ENCODE measurements around the gene MYL12A.
"Not testable (repeated sequence)": the region's sequence is repeated elsewhere in the genome, so short reads cannot be mapped to it uniquely, and the experiment has no call there.

The MYL12A gene

GRCh38 chr18:3254725-3255124 is 7.1 kb downstream of the MYL12A start:
- no peak for DNase-seq (ENCODE audit: low read depth, low spot score)

- DNase-seq (ENCODE audit: low read depth, low spot score), result no peak
Observed at GRCh38 chr18:3255611-3256165, 8.1 kb downstream of the MYL12A start.

- no peak for DNase-seq (ENCODE audit: low read depth, low spot score)
Observed at GRCh38 chr18:3256693-3257626, 9.4 kb downstream of the MYL12A start.

GRCh38 chr18:3257627-3258120 is 10.1 kb downstream of the MYL12A start:
- no peak for DNase-seq (ENCODE audit: low read depth, low spot score)

- no peak for DNase-seq (ENCODE audit: low read depth, low spot score)
Observed at GRCh38 chr18:3260995-3261372, 13.4 kb downstream of the MYL12A start.

- peak; percentile 62 for DNase-seq (ENCODE audit: low read depth, low spot score)
Observed at GRCh38 chr18:3261373-3262233, 14.0 kb downstream of the MYL12A start, which contains the start of gene MYL12B. Gene MYL12B (plus strand): TSS chr18:3262133. CDS start chr18:3272899, 10,766 bp downstream.

- DNase-seq (ENCODE audit: low read depth, low spot score), result no peak
Observed at GRCh38 chr18:3262234-3263131, 14.9 kb downstream of the MYL12A start.

- DNase-seq (ENCODE audit: low read depth, low spot score), result no peak
Observed at GRCh38 chr18:3263132-3263700, 15.6 kb downstream of the MYL12A start.

GRCh38 chr18:3264362-3264761 is 16.8 kb downstream of the MYL12A start:
- DNase-seq (ENCODE audit: low read depth, low spot score), result no peak

GRCh38 chr18:3265564-3266033 is 18.0 kb downstream of the MYL12A start:
- no peak for DNase-seq (ENCODE audit: low read depth, low spot score)

- no peak for DNase-seq (ENCODE audit: low read depth, low spot score)
Observed at GRCh38 chr18:3266062-3266608, 18.5 kb downstream of the MYL12A start.

- no peak for DNase-seq (ENCODE audit: low read depth, low spot score)
Observed at GRCh38 chr18:3268306-3268705, 20.7 kb downstream of the MYL12A start.

GRCh38 chr18:3269241-3269913 is 21.8 kb downstream of the MYL12A start:
- no peak for DNase-seq (ENCODE audit: low read depth, low spot score)

- no peak for DNase-seq (ENCODE audit: low read depth, low spot score)
Observed at GRCh38 chr18:3269914-3270299, 22.3 kb downstream of the MYL12A start.

- DNase-seq (ENCODE audit: low read depth, low spot score), result no peak
Observed at GRCh38 chr18:3273042-3273441, 25.4 kb downstream of the MYL12A start.

GRCh38 chr18:3277643-3278213 is 30.1 kb downstream of the MYL12A start:
- DNase-seq (ENCODE audit: low read depth, low spot score), result not testable (repeated sequence)

- no peak for DNase-seq (ENCODE audit: low read depth, low spot score)
Observed at GRCh38 chr18:3279201-3280185, 31.9 kb downstream of the MYL12A start.
